CD14-positive monocyte (primary cell): ENCODE measurements around the gene TGFBR3. TPM values are rescaled to one million over a fixed set of nuclear protein-coding genes. Genes with fewer than 3 reads are reported as not detected.
"Not testable (repeated sequence)": the region's sequence is repeated elsewhere in the genome, so short reads cannot be mapped to it uniquely, and the experiment has no call there.

ENCODE experiments used
- DNase-seq, 3 donors: peaks; one replicate each; pipeline ENCODE4 v3.0.0-alpha.2; 2011 to 2022
- H2AFZ ChIP-seq: 2 replicates; pipeline ENCODE4 v1.6.0; 2012; ENCODE audit warnings: mild to moderate bottlenecking, low read depth, low read length, inconsistent platforms; ENCODE audit not compliant: insufficient read depth, poor library complexity, severe bottlenecking
- H3K27ac ChIP-seq, 2 donors: 1 replicate in 1 of 2; 2 replicates in 1 of 2; pipeline ENCODE4 v1.5.1; 2012 to 2013; ENCODE audit warnings: low read length in 2 of 2, control low read depth in 1 of 2, inconsistent platforms in 1 of 2, low read depth in 1 of 2, mild to moderate bottlenecking in 1 of 2
- H3K27me3 ChIP-seq, 2 donors: one replicate each; pipeline versions ENCODE4 v1.6.0 to v1.6.1; 2011 to 2013; ENCODE audit warnings: low read length in 2 of 2; ENCODE audit not compliant: control insufficient read depth in 2 of 2, insufficient read depth in 2 of 2
- H3K36me3 ChIP-seq, 2 donors: replicated peaks in 1 of 2; 1 replicate in 1 of 2; 2 replicates in 1 of 2; pipeline versions ENCODE4 v1.5.1 to v1.6.1; 2012 to 2013; ENCODE audit warnings: low read length in 2 of 2, control low read depth in 1 of 2, inconsistent platforms in 1 of 2, mild to moderate bottlenecking in 1 of 2; ENCODE audit not compliant: insufficient read depth in 2 of 2, control insufficient read depth in 1 of 2
- H3K4me1 ChIP-seq, 2 donors: 1 replicate in 1 of 2; 2 replicates in 1 of 2; pipeline versions ENCODE4 v1.5.1 to v1.6.1; 2012 to 2013; ENCODE audit warnings: low read length in 2 of 2, control low read depth in 1 of 2, inconsistent platforms in 1 of 2, mild to moderate bottlenecking in 1 of 2, moderate library complexity in 1 of 2; ENCODE audit not compliant: insufficient read depth in 2 of 2, control insufficient read depth in 1 of 2
- H3K4me2 ChIP-seq: replicated peaks from 2 replicates; pipeline ENCODE3; 2012; ENCODE audit warnings: low read length, moderate library complexity, mild to moderate bottlenecking; ENCODE audit not compliant: poor library complexity, severe bottlenecking; ENCODE audit errors: extremely low read depth
- H3K4me3 ChIP-seq, 3 experiments: fragments of 200-600 bp in 1 of 3; sonication (generic) in 1 of 3; replicated peaks in 1 of 3; 1 replicate in 2 of 3; 2 replicates in 1 of 3; pipeline ENCODE4 v1.5.1; 2011 to 2013; ENCODE audit warnings: low read length in 3 of 3, mild to moderate bottlenecking in 3 of 3, control low read depth in 2 of 3, low read depth in 2 of 3, inconsistent platforms in 1 of 3, moderate library complexity in 1 of 3
- H3K79me2 ChIP-seq: 2 replicates; pipeline ENCODE4 v1.6.0; 2012; ENCODE audit warnings: mild to moderate bottlenecking, control low read depth, inconsistent platforms, low read length, moderate library complexity; ENCODE audit not compliant: insufficient read depth
- H3K9ac ChIP-seq: 2 replicates; pipeline ENCODE4 v1.6.0; 2017; ENCODE audit warnings: low read length, mild to moderate bottlenecking; ENCODE audit not compliant: insufficient read depth, poor library complexity, severe bottlenecking
- H3K9me3 ChIP-seq, 2 donors: replicated peaks in 1 of 2; 1 replicate in 1 of 2; 2 replicates in 1 of 2; pipeline versions ENCODE4 v1.5.1 to v1.6.1; 2012 to 2013; ENCODE audit warnings: low read length in 2 of 2, control low read depth in 1 of 2; ENCODE audit not compliant: control insufficient read depth in 1 of 2, insufficient read depth in 1 of 2
- H4K20me1 ChIP-seq: 2 replicates; pipeline ENCODE4 v1.6.0; 2012; ENCODE audit warnings: mild to moderate bottlenecking, low read length, control low read depth, moderate library complexity; ENCODE audit not compliant: insufficient read depth
- H3K27ac Mint-ChIP-seq, 7 donors: one replicate each; pipeline ENCODE4 v1.8.0; 2020; ENCODE audit warnings: mild to moderate bottlenecking in 7 of 7, mixed read lengths in 7 of 7, moderate library complexity in 6 of 7, inconsistent platforms in 2 of 7
- H3K27me3 Mint-ChIP-seq, 3 donors: one replicate each; pipeline ENCODE4 v1.8.0; 2021 to 2022; ENCODE audit warnings: low read depth in 3 of 3, mild to moderate bottlenecking in 3 of 3, mixed read lengths in 3 of 3, moderate library complexity in 3 of 3, inconsistent platforms in 1 of 3
- H3K36me3 Mint-ChIP-seq, 2 donors: one replicate each; pipeline ENCODE4 v1.8.0; 2020; ENCODE audit warnings: mixed read lengths in 2 of 2, inconsistent platforms in 1 of 2, mild to moderate bottlenecking in 1 of 2
- H3K4me1 Mint-ChIP-seq: one replicate; pipeline ENCODE4 v1.8.0; 2020; ENCODE audit warnings: mild to moderate bottlenecking, mixed read lengths
- H3K4me3 Mint-ChIP-seq, 2 donors: one replicate each; pipeline ENCODE4 v1.8.0; 2020; ENCODE audit warnings: mild to moderate bottlenecking in 2 of 2, mixed read lengths in 2 of 2, moderate library complexity in 1 of 2
- H3K9me3 Mint-ChIP-seq, 7 donors: one replicate each; pipeline ENCODE4 v1.8.0; 2020 to 2022; ENCODE audit warnings: mixed read lengths in 7 of 7, mild to moderate bottlenecking in 6 of 7, moderate library complexity in 6 of 7, inconsistent platforms in 2 of 7
- WGBS: methylation state at CpG from one replicate; pipeline ENCODE4 v1.1.5; 2013; ENCODE audit warnings: missing lambda C conversion rate; ENCODE audit not compliant: insufficient coverage; 5-methylcytosine and 5-hydroxymethylcytosine counted together
- intact Hi-C, 2 donors: fragments of 100-400 bp; cut with micrococcal nuclease; formaldehyde crosslinking; loops; one replicate each; pipeline versions ENCODE4 v1.15.0 to v1.15.1; 2023
- polyA plus RNA-seq, 3 donors: library from polyadenylated mRNA; depleted of rRNA in 1 of 3; unstranded in 2 of 3; stranded (reverse) in 1 of 3; fragments of 300-500 nt in 2 of 3; fragments of >200 nt in 1 of 3; fragmentation: Illumina TruSeq in 2 of 3; gene quantifications; 1 replicate in 2 of 3; 2 replicates in 1 of 3; pipeline ENCODE4 v1.2.3, GENCODE V29; 2012 to 2021
- TF ChIP-seq, protein P1 (sequence below): fragments of 200-600 bp; IDR thresholded peaks from one replicate; pipeline ENCODE4 v1.8.0; 2022; ENCODE audit warnings: antibody characterized with exemption, mild to moderate bottlenecking

TGFBR3 gene
- polyA plus RNA-seq, 3 donors = 0.09 to 0.28 (median 0.20) TPM

DNA sequence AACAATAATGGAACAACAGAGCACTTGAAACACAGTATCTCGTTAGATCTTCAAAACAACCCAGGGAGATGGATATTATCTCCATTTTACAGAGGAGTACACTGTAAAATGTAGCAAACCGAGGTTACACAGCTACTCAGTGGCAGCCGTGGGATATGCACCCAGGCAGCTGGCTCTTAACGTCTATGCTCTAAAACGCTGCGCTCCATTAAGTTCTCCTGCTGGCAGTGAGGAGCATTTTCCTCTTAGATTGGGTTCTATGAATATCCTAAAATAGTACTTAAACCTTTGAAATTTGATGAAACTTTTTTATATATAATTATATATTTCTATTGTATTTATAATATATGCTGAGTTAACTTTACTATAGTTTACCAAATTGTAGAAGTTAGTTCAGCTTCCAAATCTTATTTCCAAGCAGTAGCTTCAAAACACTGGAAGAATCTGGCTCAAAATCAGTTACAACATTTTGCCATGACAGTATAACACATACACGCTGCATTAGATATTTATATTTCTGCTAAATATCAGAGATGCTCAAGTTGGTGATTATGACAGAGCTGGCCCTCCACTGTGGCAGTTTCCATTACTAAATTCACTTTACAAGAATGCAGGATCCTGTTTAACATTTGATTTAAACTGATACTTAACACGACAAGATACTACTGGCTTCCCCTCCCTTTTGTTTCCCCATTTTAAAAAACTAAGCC, 49.5 kb downstream of the TGFBR3 start:
- no peak overlapping the region for H3K4me2 ChIP-seq
- WGBS = 94% methylated on average over 4 of the region's 8 CpGs
- peaks cover 4 to 10% of the 10 kb centered on the region in 2 donors for H3K9me3 ChIP-seq
- no peaks in the 10 kb centered on the region for H4K20me1 ChIP-seq
- intact Hi-C loops = no loop called here
- H2AFZ ChIP-seq = no peak overlapping the region
- no peaks in the 10 kb centered on the region for H3K4me1 Mint-ChIP-seq
- no peak overlapping the region for H3K27ac Mint-ChIP-seq
- no peak overlapping the region for H3K4me3 ChIP-seq
- H3K4me1 ChIP-seq = no peaks in the 10 kb centered on the region
- TF ChIP-seq, protein P1, sequence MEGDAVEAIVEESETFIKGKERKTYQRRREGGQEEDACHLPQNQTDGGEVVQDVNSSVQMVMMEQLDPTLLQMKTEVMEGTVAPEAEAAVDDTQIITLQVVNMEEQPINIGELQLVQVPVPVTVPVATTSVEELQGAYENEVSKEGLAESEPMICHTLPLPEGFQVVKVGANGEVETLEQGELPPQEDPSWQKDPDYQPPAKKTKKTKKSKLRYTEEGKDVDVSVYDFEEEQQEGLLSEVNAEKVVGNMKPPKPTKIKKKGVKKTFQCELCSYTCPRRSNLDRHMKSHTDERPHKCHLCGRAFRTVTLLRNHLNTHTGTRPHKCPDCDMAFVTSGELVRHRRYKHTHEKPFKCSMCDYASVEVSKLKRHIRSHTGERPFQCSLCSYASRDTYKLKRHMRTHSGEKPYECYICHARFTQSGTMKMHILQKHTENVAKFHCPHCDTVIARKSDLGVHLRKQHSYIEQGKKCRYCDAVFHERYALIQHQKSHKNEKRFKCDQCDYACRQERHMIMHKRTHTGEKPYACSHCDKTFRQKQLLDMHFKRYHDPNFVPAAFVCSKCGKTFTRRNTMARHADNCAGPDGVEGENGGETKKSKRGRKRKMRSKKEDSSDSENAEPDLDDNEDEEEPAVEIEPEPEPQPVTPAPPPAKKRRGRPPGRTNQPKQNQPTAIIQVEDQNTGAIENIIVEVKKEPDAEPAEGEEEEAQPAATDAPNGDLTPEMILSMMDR = no peak
- H3K27me3 Mint-ChIP-seq = no peaks in the 10 kb centered on the region
- no peak for DNase-seq
- H3K27ac ChIP-seq = no peak overlapping the region
- no peaks in the 10 kb centered on the region for H3K79me2 ChIP-seq
- no peaks in the 10 kb centered on the region for H3K27me3 ChIP-seq
- no peaks in the 10 kb centered on the region for H3K36me3 Mint-ChIP-seq
- peaks cover 0 to 12% (median 4%) of the 10 kb centered on the region in 7 donors for H3K9me3 Mint-ChIP-seq
- H3K4me3 Mint-ChIP-seq = no peak overlapping the region
- H3K36me3 ChIP-seq = no peaks in the 10 kb centered on the region
- no peak overlapping the region for H3K9ac ChIP-seq

DNA sequence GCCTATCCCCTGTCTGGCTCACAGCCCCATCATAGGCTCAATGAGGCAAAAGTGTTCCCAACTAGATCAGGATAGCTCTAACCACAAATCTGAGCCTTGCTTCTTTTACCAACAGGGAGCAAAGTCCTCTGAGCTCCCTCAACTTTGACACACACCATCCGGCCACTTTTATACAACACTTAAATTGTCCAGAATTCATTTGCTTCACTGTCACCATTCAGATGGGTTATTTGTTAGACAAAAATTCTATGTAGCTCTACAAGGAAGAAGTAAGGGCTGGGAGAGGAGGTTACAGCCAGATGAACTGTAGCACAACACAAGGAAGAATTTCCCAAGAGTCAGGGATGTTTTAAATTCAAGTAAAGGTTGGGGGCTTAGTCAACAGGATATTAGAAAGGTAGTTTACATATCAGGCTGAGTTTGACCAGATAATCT, 50.8 kb downstream of the TGFBR3 start:
- intact Hi-C loops = no loop called here
- Histone ChIP-seq H3K4me2 (no peak overlapping the region), H4K20me1 (no peaks in the 10 kb centered on the region), H3K36me3 (no peaks in the 10 kb centered on the region), H3K79me2 (no peaks in the 10 kb centered on the region), H3K4me3 (no peak overlapping the region), H3K4me1 (peaks cover 6 to 8% of the 10 kb centered on the region in 2 donors), H3K9me3 (peaks cover 1 to 6% of the 10 kb centered on the region in 2 donors), H3K27me3 (no peaks in the 10 kb centered on the region), H3K9ac (no peak overlapping the region), H3K27ac (no peak overlapping the region), H2AFZ (no peak overlapping the region)
- Mint-ChIP-seq H3K36me3 (no peaks in the 10 kb centered on the region), H3K27me3 (no peaks in the 10 kb centered on the region), H3K9me3 (peaks cover 0 to 7% (median 3%) of the 10 kb centered on the region in 7 donors), H3K27ac (no peak overlapping the region), H3K4me3 (no peak overlapping the region), H3K4me1 (peaks cover 10% of the 10 kb centered on the region)
- no CpG with 5 or more reads among the region's 1 CpG for WGBS
- TF ChIP-seq, protein P1 = no peak
- DNase-seq = no peak

DNA sequence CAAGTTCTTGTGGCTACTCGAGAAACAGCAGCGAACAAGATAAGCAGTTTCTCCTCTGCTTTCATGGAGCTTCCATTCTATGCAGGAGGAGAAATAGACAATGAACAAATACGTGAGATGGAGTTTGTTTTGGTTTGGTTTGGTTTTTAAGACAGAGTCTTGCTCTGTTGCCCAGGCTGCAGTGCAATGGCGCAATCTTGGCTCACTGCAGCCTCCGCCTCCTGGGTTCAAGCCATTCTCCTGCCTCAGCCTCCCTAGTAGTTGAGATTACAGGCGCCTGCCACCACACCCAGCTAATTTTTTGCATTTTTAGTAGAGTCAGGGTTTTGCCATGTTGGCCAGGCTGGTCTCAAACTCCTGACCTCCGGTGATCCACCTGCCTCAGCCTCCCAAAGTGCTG, 51.4 kb downstream of the TGFBR3 start:
- H2AFZ ChIP-seq, H3K27me3 Mint-ChIP-seq, H3K27me3 ChIP-seq, intact Hi-C loops, H3K4me3 ChIP-seq, DNase-seq, H3K4me2 ChIP-seq, H3K36me3 ChIP-seq, H3K4me3 Mint-ChIP-seq, H3K79me2 ChIP-seq, H3K27ac ChIP-seq, H3K9me3 Mint-ChIP-seq, H4K20me1 ChIP-seq, H3K4me1 ChIP-seq, H3K9ac ChIP-seq, H3K36me3 Mint-ChIP-seq, H3K9me3 ChIP-seq: not testable (repeated sequence)
- 93% methylated on average over 2 of the region's 7 CpGs for WGBS
- peaks cover 11% of the 10 kb centered on the region for H3K4me1 Mint-ChIP-seq
- H3K27ac Mint-ChIP-seq = peak overlapping the region in 1 of 7 donors; percentile 15
